Measurements from ENCODE around the gene CCL20.
"Not testable (repeated sequence)": the region's sequence is repeated elsewhere in the genome, so short reads cannot be mapped to it uniquely, and the experiment has no call there.

The CCL20 gene

GRCh38 chr2:227813562-227814353, at the start of gene CCL20:
Gene CCL20, plus strand, starts transcription at chr2:227813842. Its CDS starts 70 bp downstream, at chr2:227813912.
- in situ Hi-C loops (cut with MboI; ENCODE audit: low sequenced_read_pairs): no loop called here

GRCh38 chr2:227765788-227766372, 47.8 kb upstream of the CCL20 start:
- in situ Hi-C loops (cut with MboI; ENCODE audit: low sequenced_read_pairs): loop anchor here (25.0 kb wide), 2 partner anchors 279 to 629 kb away; no protein-coding TSS in a partner anchor

- in situ Hi-C loops (cut with MboI; ENCODE audit: low sequenced_read_pairs): loop anchor here (25.0 kb wide), 2 partner anchors 279 to 629 kb away; no protein-coding TSS in a partner anchor
These were observed 47.2 kb upstream of the CCL20 start for GRCh38 chr2:227766373-227766883.

GRCh38 chr2:227767830-227768229, 45.8 kb upstream of the CCL20 start:
- in situ Hi-C loops (cut with MboI; ENCODE audit: low sequenced_read_pairs): loop anchor here (25.0 kb wide), 2 partner anchors 281 to 631 kb away; no protein-coding TSS in a partner anchor

GRCh38 chr2:227772197-227772661, 41.4 kb upstream of the CCL20 start:
- in situ Hi-C loops (cut with MboI; ENCODE audit: low sequenced_read_pairs): loop anchor here (5.0 to 25.0 kb wide), 3 partner anchors 90 to 635 kb away; no protein-coding TSS in a partner anchor

GRCh38 chr2:227772932-227773331, 40.7 kb upstream of the CCL20 start:
- in situ Hi-C loops (cut with MboI; ENCODE audit: low sequenced_read_pairs): loop anchor here (5.0 to 25.0 kb wide), 3 partner anchors 89 to 636 kb away; no protein-coding TSS in a partner anchor

GRCh38 chr2:227774011-227774624, 39.5 kb upstream of the CCL20 start:
- in situ Hi-C loops (cut with MboI; ENCODE audit: low sequenced_read_pairs): loop anchor here (5.0 to 25.0 kb wide), 3 partner anchors 88 to 637 kb away; no protein-coding TSS in a partner anchor

- in situ Hi-C loops (cut with MboI; ENCODE audit: low sequenced_read_pairs): loop anchor here (5.0 to 25.0 kb wide), 3 partner anchors 87 to 638 kb away; no protein-coding TSS in a partner anchor
These were observed 38.5 kb upstream of the CCL20 start for GRCh38 chr2:227774895-227775842.

- in situ Hi-C loops (cut with MboI; ENCODE audit: low sequenced_read_pairs): no loop called here
These were observed 32.5 kb upstream of the CCL20 start for GRCh38 chr2:227780981-227781615.

- in situ Hi-C loops (cut with MboI; ENCODE audit: low sequenced_read_pairs): no loop called here
These were observed 31.8 kb upstream of the CCL20 start for GRCh38 chr2:227781841-227782240.

- in situ Hi-C loops (cut with MboI; ENCODE audit: low sequenced_read_pairs): no loop called here
These were observed 30.8 kb upstream of the CCL20 start for GRCh38 chr2:227782804-227783203.

GRCh38 chr2:227783404-227784138, 30.1 kb upstream of the CCL20 start:
- in situ Hi-C loops (cut with MboI; ENCODE audit: low sequenced_read_pairs): no loop called here

- in situ Hi-C loops (cut with MboI; ENCODE audit: low sequenced_read_pairs): no loop called here
These were observed 28.3 kb upstream of the CCL20 start for GRCh38 chr2:227785293-227785692.

GRCh38 chr2:227788561-227789018, 25.1 kb upstream of the CCL20 start:
- in situ Hi-C loops (cut with MboI; ENCODE audit: low sequenced_read_pairs): no loop called here

- in situ Hi-C loops (cut with MboI; ENCODE audit: low sequenced_read_pairs): no loop called here
These were observed 23.8 kb upstream of the CCL20 start for GRCh38 chr2:227789803-227790202.

- in situ Hi-C loops (cut with MboI; ENCODE audit: low sequenced_read_pairs): no loop called here
These were observed 20.4 kb upstream of the CCL20 start for GRCh38 chr2:227793148-227793712.

- in situ Hi-C loops (cut with MboI; ENCODE audit: low sequenced_read_pairs): no loop called here
These were observed 17.5 kb upstream of the CCL20 start for GRCh38 chr2:227796045-227796711.

- in situ Hi-C loops (cut with MboI; ENCODE audit: low sequenced_read_pairs): not testable (repeated sequence)
These were observed 16.9 kb upstream of the CCL20 start for GRCh38 chr2:227796768-227797167.
